ENCODE results near the gene MARK1. TPM values are rescaled to one million over a fixed set of nuclear protein-coding genes. Genes with fewer than 3 reads are reported as not detected.

Gene MARK1
- total RNA-seq, 4 donors from 2014 or later: 2.5 to 8.0 (median 4.0) TPM

DNA sequence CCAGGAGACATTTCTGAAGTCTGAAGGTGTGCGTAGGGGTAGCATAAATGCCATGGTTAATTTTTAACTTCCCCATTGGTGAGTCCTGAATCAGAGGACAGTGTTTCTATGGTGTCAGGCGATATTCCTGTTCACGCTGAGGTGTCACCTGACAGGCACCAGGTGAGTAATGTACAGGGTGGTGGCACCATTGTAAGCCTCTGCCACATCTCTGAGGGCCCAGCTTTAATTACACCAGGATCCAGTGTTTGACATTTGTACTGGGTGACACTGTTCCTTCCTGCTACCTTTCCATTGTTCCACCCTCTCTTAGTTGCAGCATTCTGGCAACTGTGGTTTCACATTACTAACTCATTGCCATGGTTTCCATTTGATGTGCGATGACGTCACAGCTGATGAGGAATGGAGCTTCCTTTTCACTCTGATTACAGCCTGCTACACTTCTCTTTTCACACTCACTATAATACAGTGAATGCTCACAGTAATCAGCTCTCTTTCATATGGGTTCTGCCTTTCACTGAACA, 40.6 kb upstream of the MARK1 start:
- Histone ChIP-seq H3K36me3 (no peaks in the 10 kb centered on the region), H3K4me3 (no peak overlapping the region), H3K27ac (peak overlapping the region in 2 of 4 donors; percentile 55 to 61), H3K4me1 (no peaks in the 10 kb centered on the region), H3K9me3 (no peaks in the 10 kb centered on the region), H3K27me3 (no peaks in the 10 kb centered on the region)
- no peak for TF ChIP-seq POLR2A (IDR thresholded peaks at IDR 0.05)
- TF ChIP-seq, protein P1, sequence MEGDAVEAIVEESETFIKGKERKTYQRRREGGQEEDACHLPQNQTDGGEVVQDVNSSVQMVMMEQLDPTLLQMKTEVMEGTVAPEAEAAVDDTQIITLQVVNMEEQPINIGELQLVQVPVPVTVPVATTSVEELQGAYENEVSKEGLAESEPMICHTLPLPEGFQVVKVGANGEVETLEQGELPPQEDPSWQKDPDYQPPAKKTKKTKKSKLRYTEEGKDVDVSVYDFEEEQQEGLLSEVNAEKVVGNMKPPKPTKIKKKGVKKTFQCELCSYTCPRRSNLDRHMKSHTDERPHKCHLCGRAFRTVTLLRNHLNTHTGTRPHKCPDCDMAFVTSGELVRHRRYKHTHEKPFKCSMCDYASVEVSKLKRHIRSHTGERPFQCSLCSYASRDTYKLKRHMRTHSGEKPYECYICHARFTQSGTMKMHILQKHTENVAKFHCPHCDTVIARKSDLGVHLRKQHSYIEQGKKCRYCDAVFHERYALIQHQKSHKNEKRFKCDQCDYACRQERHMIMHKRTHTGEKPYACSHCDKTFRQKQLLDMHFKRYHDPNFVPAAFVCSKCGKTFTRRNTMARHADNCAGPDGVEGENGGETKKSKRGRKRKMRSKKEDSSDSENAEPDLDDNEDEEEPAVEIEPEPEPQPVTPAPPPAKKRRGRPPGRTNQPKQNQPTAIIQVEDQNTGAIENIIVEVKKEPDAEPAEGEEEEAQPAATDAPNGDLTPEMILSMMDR (IDR thresholded peaks at IDR 0.05): no peak
- peak in 2 of 3 donors; percentile 62 to 81 for DNase-seq

- H3K27me3 ChIP-seq: no peaks in the 10 kb centered on the region
- TF ChIP-seq, protein P1 (IDR thresholded peaks at IDR 0.05): no peak
- TF ChIP-seq POLR2A (IDR thresholded peaks at IDR 0.05): no peak
- no peaks in the 10 kb centered on the region for H3K36me3 ChIP-seq
- no peaks in the 10 kb centered on the region for H3K4me1 ChIP-seq
- H3K9me3 ChIP-seq: no peaks in the 10 kb centered on the region
- no peak overlapping the region for H3K4me3 ChIP-seq
- H3K27ac ChIP-seq: no peak overlapping the region
- DNase-seq: no peak
Observed at GRCh38 chr1:220491891-220492290, 36.0 kb upstream of the MARK1 start.

- H3K9me3 ChIP-seq: no peaks in the 10 kb centered on the region
- DNase-seq: no peak
- no peaks in the 10 kb centered on the region for H3K4me1 ChIP-seq
- TF ChIP-seq, protein P1 (IDR thresholded peaks at IDR 0.05): no peak
- no peak for TF ChIP-seq POLR2A (IDR thresholded peaks at IDR 0.05)
- no peak overlapping the region for H3K27ac ChIP-seq
- H3K36me3 ChIP-seq: no peaks in the 10 kb centered on the region
- no peaks in the 10 kb centered on the region for H3K27me3 ChIP-seq
- H3K4me3 ChIP-seq: no peak overlapping the region
Observed at GRCh38 chr1:220497220-220497947, 30.6 kb upstream of the MARK1 start.

DNA sequence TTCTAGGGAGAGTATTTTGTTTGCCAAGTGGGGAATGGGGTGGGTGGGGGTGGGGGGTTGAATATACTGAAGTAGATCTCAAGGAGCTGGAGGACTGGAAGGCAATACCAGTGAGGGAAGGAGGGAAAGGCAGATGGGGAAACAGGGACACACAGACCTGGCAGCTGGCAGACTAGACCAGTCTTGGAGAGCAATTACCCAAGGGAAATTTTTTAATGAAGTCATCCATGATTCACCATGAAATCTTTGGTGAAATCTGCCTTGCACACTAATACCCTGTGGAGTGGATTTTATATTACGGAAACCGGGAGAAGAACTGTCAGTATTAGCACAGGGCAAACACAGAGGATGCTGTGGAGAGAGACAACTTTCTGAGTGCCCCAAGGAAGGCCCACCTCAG, 29.7 kb upstream of the MARK1 start:
- H3K9me3 ChIP-seq: no peaks in the 10 kb centered on the region
- H3K4me3 ChIP-seq: no peak overlapping the region
- H3K36me3 ChIP-seq: no peaks in the 10 kb centered on the region
- no peak overlapping the region for H3K27ac ChIP-seq
- no peak for TF ChIP-seq POLR2A (IDR thresholded peaks at IDR 0.05)
- TF ChIP-seq, protein P1 (IDR thresholded peaks at IDR 0.05): no peak
- no peaks in the 10 kb centered on the region for H3K27me3 ChIP-seq
- no peaks in the 10 kb centered on the region for H3K4me1 ChIP-seq
- DNase-seq: no peak

DNA sequence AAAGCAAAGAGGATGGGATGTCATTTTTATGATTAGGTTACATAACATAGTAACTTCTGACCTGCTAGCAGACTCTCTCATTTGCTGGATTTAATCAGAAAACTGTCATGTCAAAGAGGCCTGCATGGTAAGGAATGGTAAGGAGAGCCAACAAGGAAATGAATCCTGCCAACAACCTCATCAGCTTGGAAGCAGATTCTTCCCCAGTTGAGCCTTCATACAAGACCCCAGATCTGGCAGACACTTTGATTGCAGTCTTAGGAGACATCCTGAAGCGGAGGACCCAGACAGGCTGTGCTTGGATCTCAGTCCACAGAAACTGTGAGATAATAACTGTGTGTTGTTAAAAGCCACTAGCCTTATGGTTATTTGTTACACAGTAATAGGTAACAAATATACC, 27.6 kb upstream of the MARK1 start:
- H3K4me3 ChIP-seq: no peak overlapping the region
- H3K27me3 ChIP-seq: no peaks in the 10 kb centered on the region
- no peak for TF ChIP-seq POLR2A (IDR thresholded peaks at IDR 0.05)
- TF ChIP-seq, protein P1 (IDR thresholded peaks at IDR 0.05): no peak
- H3K36me3 ChIP-seq: no peaks in the 10 kb centered on the region
- H3K27ac ChIP-seq: no peak overlapping the region
- H3K4me1 ChIP-seq: no peaks in the 10 kb centered on the region
- no peak for DNase-seq
- no peaks in the 10 kb centered on the region for H3K9me3 ChIP-seq
